ENCODE results near the gene ST6GAL1.
"Not testable (repeated sequence)": the region's sequence is repeated elsewhere in the genome, so short reads cannot be mapped to it uniquely, and the experiment has no call there.

ST6GAL1 gene

DNA sequence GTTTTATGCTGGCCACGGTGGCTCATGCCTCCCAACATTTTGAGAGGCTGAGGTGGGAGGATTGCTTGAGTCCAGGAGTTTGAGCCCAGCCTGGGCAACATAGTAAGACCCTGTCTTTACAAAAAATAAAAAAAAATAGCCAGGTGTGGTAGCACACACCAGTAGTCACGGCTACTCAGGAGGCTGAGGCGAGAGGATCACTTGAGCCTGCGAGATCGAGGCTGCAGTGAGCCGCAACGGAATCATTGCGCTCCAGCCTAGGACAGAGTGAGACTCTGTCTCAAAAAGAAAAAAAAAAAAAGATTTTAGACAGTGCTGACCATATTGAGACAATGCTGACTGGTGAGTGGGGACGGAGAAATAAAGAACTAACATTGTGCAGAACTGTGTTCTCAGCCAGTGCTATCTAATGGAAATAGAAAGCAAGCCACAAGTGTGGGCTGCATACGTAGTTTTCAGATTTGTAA lies 67.2 kb downstream of the ST6GAL1 start:
- DNase-seq, result no peak

DNA sequence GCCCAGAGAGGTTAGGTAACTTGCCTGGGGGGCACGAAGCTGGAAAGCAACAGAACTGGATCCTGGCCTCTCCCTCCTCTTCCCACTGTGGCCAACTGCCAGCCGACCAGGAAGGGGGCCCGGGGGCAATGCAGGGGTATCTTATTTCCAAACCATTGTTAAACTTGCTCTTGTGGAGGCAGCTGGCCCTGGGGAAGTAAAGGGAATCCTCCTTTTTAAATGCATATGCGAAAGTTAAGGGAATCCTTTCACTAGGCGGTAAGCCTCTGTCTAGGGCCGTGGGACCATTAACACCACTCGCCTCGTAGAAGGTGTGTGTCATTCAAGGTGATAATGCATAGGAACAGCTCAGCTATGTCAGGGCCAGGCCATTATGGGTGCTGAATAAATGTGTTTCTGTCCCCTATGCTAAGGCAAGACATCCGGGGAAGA lies 68.6 kb downstream of the ST6GAL1 start:
- no peak for DNase-seq

DNA sequence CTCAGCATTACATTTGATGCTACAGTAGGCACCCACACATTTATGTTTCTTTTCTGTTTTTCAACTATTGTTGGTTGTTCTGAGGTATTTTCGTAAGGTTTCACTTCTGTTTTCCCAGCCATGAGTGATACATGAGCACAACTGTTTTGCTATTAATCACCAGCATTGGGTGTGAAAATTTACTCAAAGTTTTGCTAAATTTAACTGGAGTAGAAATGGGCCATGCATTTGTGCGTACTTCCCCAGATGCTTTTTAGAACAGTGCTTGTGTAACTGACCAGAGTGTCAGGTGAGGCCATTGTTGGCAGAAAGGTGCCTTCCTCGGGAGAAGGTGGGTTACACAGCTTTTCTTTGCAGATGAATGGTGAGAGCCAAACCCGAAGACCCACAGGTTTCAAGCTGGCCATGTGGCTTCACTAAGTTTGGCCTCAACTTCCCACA lies 70.4 kb downstream of the ST6GAL1 start:
- no peak for DNase-seq

DNA sequence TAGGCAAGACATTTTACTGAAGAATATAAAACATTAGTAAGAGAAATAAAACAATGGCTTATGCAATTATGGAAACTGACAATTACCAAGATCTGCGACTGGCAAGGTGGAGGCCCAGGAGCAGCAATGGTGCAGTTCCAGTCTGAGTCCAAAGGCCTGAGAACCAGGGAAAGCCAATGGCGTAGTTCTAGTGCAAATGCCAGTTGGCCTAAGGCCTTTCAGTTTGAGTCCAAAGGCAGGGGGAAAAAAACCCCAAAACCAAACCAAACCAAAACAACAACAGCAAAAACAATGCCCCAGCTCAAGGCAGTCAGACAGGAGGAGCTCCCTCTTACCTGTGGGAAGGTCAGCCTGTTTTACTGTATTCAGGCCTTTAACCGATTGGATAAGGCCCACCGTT lies 72.6 kb downstream of the ST6GAL1 start:
- no peak for DNase-seq

DNA sequence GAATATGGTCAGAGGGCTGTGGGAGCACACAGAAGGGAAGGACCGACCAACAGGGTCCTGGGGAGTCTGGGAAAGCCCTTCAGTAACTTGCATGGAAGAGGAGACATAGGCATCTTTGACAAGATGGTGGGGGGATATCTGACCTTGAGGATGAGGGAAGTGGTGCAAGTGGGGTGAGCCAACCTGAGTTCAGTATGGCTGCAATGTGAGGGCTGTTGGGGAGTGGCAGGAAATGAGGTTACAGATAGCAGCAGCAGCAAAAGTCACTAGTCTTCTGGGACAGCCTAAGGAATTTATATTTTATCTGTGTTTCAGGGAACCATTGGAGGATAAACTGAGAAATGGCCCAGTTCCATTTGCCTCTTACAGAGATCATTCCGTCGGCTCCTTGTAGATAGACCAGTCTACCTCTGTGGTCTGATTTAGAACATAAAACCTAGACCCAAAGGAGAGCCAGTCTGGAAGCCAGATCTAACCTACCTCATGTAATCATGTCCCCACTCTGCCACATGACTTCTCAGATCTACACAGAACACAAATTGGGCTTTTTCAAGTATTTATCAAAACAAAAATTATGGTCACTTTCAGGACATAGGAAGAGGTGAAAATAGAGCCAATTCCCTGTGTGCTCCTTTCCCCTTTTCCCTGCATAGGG lies 75.6 kb downstream of the ST6GAL1 start:
- DNase-seq, result no peak

DNA sequence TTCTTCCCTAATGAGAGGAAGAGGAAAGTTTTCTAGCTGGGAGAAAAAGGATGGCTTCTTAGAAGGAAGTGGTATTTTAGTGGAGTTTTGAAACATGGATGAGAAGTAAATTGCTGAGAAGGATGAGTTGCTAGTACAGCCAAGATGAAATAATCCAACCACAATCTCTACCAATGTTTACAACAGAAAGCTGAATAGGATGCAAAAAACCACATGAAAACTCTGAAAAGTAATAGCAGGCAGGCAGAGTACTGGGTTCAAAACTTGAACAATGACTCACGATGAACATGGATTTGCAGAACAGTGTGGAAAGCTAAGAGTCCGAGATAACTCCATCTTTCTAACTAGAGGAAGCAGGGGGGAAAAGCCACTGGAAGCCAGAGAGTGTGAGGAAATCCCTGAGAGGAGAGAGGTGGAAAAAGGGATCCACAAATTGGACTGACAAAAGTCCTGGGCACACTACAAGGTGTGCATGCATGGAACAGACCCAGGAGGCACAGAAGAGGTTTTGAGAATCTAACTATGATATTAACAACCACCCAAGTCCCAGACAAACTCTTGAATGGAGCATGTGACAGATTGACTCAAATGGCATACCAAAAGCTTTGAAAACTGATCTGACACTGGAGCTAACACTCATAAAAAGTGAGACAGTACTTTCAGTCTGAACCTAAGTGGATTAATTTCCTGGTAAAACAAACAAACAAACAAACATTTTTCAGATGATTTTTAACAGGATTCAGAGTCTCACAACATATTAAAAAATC lies 76.7 kb downstream of the ST6GAL1 start:
- no peak for DNase-seq

DNA sequence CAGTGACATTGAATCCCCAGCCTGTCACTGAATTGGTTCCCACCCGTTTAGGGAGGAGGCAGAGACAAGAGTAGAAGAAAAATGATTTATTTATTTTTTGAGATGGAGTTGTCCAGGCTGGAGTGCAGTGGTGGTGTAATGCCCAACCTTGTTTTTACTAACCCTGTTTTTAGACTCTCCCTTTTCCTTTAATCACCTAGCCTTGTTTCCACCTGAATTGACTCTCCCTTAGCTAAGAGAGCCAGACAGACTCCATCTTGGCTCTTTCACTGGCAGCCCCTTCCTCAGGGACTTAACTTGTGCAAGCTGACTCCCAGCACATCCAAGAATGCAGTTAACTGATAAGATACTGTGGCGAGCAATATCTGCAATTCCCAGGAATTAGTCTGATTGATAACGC lies 80.1 kb downstream of the ST6GAL1 start:
- DNase-seq, result not testable (repeated sequence)

DNA sequence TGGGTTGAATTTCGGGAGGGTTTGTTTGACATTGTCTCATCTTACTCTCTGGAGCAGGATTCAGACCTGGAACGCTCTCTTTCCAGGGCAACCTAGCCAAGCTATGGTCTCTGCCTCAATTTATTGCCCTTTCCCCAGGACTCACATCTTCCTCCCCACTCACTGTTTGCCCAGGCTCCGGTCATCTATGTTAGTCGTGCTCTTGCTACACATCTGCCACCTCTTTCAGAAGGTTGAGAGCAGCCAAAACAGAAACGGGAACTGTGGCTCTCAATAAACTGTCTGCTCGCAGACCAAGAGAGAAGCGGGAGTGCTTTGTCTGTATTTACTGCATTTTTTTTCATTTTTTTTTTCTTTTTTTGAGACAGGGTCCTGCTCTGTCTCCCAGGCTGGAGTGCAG lies 81.6 kb downstream of the ST6GAL1 start:
- DNase-seq, result no peak

DNA sequence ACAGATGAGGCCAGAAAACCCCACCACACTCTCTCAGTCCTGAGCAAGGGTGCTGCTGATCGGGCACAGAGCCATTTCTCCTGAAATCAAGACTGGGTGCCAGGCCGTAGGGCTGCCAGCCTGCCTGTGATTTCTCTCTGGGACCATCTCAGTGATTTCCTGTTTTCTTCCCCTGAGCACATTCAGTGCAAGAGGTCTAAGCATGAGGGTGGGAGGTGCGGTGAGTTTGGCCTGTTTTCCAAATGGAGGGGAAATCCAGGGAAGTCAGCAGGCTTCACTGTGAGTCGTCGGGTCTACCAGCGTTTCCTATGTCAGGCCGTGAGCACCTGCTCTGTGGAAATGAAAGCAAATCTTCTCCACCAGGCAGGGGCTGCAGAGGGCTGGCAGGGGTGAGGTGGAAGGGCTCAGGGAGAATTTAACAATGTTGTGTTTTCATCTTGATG lies 82.3 kb downstream of the ST6GAL1 start:
- no peak for DNase-seq

DNA sequence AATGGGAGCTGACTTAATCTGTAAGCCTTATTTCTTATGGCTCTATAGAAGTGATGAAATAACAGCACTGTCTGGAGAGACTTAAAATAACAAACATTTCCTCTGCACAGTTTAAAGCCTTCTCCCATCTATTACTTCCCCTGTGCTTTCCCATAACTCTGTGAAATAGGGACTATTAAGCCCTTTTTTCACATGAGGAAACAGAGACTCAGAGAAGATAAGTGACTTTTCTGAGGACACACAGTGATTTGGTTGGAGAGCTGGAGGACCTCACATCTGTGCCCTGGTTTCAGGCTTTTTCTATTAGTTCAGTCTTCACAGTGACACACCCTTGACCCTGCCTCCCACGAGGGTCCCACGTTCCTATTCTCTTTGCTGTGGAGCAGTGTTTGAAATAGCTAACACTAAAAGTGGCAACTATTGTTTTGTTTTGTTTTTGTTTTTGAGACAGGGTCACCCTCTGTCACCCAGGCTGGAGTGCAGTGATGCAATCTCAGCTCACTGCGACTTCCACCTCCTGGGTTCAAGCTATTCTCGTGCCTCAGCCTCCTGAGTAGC lies 82.9 kb downstream of the ST6GAL1 start:
- no peak for DNase-seq

DNA sequence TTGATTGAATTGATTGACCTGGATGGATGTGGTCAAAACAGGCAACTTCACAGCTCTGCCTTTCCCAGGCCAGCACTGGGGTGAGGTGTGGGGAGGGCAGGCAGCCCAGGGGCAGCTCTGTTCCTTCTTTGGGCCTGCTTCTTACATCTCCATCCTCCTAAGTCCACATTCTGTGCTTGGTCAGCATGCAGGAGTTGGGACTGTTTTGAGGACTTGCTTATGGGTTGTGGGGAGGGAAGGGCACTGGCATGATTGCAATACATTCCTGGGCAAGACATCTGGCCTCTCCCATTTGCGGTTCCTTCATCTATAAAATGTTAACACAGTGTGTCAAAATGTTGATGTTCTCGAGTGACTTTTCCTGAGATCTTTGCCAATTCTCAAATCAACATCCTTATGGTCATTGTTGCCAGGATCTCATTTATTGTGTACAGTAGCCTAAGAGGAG lies 84.1 kb downstream of the ST6GAL1 start:
- no peak for DNase-seq

DNA sequence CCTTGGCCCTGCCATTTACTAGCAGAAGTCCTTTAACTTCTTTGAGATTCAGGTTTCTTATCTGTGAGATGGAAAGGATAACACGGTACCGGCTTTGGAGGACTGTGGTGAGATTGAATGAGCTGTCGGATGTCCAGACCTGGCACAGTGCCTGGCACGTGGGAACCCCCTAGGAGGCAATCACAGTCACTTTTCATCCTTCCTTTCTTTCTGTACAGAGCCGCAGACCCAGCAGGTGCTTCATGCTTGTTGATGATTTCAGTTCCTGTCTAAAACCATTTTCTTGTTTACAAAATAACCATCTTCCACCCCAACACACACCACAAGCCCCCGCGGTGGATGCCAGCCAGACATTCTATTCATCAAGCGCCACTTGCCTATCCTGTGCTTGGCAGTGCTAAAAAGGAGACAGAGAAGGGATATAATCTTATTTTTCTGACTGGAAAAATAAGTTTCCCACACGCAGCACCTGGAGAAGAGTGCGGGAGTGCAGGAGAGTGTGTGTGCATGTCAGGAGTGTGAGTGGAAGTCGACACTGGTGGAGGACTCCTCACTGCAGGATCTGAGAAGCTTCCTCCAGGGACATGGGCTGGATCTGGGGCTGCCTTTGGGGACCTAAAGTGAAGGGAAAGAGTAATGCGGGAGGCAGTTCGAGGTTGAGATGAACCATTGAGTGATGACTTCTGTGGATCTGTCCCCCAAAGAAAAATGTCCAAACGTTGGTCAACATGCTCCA lies 85.7 kb downstream of the ST6GAL1 start:
- DNase-seq, result no peak

DNA sequence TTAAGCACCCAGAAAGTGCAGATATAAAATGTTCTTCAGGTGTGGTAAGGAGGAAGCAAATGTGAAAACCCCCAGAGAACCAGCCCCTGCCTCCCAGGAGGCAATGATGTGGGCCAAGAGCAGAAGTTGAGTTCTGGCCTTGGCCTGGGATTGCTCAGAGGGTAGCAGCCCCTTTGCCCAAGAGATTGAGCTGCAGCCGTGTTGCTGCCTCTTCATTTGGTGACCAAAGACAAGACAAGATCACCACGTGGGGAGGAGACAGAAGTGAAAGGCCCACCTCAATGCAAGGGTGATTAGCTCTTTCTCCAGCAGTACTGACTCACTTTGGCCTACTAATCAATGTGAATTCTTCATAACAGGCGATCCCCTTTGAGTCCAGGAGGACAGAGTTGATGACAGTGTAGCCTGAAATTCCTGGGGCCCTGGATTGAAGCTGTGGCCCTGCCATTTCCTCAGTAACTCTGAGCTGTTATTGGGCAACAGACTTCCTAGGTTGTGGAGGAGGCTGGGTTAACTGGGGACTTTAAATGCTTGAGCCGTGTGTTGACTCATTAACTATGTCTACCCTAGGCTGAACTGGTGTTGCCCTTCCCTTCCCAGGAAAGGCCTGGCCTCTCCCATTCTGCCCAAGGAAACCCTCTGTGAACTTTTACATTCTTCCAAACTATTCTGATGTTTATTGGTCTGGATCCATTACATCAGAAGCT lies 86.5 kb downstream of the ST6GAL1 start:
- DNase-seq, result no peak

DNA sequence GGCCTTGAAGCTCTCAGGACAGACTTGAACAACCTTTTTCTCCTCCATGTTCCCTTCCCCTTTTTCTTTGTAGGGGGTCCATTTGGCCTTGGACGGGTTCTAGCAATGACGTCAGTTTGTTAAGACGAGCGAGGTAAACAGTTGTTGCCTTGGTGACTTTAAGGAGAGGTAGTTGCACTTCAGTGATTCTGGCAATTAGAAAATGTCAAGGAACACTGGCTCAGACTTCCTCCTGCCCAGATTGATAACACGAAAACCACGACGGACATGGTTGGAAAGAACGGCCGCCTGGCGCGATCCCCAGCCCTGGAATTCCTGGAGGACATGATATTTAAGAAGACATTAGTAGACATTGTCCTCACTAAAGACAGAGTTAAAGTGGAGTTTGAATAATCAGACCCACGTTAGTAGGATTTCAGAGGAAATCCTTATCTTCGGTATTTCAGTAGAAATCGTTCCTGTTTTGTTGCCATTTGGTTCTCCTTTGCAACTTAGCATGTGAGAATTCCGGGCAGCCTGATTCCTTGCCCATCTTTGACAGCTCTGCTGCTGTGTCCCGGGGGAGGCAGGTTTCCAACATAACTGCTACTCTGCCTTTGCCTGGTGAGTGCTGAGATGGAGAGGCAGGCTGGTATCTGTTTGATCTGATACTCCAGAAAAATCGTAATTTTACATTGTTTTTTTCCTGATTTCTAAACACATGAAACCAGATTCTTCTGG lies 87.3 kb downstream of the ST6GAL1 start:
- DNase-seq, result no peak

DNA sequence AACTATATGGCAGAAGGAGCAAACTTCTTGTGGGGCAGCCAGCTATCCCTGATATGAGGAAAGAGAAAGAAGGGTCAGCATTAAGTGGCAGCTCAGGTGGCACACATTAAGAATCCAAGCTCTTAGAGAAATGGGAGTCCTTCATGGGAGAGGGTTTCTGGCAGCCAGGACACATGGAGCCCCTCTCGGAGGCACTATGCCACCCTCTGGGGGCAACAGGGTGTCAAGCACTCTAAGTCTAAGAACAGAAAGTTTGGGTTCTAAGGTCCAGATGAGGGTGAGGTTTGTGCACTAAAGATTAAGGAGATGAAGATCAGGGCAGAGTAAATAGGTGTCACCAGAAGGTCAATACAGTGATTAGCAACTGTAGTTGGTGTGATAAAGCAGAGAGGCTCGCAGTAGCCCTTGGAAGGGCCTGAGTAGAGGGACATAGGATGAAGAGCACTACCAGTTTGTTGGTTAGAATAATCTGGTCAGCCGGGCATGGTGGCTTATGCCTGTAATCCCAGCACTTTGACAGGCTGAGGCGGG lies 89.3 kb downstream of the ST6GAL1 start:
- no peak for DNase-seq

DNA sequence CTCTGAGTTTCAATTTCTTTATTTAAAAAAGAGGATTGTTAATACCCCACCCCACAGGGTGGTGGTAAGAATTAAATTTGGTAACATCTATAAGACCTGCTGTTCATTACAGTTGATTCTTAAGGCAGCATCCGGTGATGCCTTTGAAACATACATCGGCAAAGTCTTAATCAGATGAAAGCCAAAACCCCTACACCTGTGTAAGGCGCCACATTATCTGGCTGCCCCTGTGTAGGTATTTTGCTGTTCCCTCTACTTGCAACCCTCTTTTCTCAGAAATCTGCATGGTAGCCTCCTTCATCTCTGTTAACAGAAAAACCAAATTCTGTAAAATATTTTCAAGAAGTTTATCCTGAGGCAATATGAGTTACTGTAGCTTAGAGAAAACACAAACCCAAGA lies 90.0 kb downstream of the ST6GAL1 start:
- DNase-seq, result no peak

DNA sequence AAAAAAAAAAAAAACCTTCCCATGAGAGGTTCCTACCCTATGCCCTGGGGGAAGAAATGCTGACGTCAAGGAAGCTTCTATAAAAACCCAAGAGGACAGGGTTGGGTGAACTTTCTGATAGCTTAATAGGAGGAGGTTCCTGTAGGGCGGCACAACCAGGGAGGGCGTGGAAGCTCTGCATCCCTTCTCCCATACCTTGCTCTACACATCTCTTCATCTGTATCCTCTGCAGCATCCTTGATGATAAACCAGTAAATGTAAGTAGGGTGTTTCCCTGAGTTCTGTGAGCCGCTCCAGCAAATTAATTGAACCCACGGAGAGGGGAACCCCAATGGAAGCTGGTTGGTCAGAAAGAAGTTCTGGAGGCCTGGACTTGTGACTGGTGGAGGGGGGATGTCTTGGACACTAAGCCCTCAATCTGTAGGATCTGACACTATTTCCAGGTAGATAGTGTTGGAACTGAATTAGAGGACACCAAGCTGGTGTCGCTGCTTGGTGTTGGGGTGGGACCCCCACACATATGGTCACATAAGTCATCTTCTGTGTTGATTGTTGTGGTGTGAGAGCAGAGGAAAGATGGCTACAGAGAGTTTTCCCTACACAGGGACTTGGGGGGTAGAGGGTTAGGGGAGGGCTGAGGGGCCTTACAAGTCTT lies 91.5 kb downstream of the ST6GAL1 start:
- no peak for DNase-seq

DNA sequence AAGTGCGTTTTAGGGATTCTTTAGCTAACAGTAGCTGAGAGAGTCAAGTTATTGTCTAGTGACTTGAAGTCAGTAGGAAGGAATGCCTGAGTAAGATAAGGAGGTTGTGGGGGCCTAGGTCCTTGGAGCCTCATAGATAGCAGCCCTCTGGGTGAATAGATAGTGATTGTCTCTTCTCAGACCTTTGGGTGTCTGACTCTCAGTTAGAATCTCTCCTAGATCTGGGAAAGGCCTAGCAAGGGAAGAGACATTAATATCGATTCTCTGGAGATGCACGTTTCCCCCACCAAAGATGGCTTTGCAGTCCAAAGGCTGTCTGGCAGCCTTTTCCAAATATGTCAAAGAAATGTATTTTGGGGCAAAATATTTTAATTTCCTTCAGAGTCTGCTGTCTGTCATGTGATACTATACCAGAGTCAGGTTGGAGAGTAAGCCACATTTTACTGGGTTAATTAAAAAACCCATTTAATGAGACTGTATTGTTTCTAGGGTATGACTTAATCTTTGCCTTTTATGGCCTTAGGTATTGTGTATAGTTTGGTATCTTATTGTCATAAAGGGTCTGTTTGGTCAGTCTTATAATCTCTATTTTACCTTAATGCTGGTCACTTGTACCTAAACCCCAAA lies 92.2 kb downstream of the ST6GAL1 start:
- no peak for DNase-seq

DNA sequence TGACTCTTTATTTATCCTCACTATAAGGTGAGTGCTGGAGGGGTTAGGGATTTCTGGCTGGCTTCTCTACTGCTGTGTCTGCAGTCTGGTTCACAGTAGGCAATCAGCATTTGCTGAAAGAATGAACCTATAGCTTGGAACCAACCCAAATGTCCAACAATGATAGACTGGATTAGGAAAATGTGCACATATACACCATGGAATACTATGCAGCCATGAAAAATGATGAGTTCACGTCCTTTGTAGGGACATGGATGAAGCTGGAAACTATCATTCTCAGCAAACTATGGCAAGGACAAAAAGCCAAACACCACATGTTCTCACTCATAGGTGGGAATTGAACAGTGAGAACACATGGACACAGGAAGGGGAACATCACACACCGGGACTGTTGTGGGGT lies 93.0 kb downstream of the ST6GAL1 start:
- DNase-seq, result not testable (repeated sequence)

DNA sequence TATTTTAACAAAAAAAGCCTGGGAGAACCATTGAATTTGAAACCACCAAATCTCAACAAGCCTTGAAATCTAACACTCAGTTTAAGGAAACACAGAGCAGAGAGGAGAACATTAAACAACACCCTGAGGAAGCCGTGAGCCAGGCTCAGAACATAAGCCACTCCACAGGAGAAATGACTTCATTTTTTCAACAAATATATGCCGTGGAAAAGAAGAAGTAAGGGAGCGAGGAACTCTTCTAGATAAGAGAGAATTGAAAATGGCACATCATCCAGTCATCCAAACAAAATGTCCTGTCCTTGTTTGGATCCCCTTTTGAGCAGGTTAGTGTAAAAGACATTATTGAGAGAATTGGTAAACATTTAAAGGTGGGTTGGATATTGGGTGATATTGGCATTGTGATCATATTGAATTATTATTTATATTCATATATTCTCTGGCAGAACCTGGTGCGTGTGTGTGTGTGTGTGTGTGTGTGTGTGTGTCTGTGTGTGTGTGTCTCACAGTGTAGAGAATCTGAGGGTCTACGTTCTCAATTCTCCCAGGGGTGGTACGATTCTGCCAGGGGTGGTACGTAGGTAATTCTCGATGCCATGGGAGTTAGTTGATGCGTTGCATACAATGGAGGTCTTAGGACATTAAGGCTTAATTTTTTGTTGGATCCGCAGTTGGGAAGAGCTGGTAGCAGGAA lies 94.4 kb downstream of the ST6GAL1 start:
- no peak for DNase-seq
